Vagina (tissue), 2 donors: ENCODE results near the gene TSPYL6.

ENCODE experiments used
- POLR2A ChIP-seq, 2 donors: fragments of 450-650 bp; IDR thresholded peaks; one replicate each; pipeline ENCODE4 v1.6.1; 2017; ENCODE audit warnings: antibody characterized with exemption in 2 of 2, mild to moderate bottlenecking in 2 of 2, moderate library complexity in 2 of 2
- POLR2AphosphoS5 ChIP-seq, 2 donors: sonication (generic); formaldehyde crosslinking; IDR thresholded peaks; one replicate each; pipeline ENCODE4 v1.9.0; 2017; ENCODE audit warnings: antibody characterized with exemption in 2 of 2, mild to moderate bottlenecking in 2 of 2, low read depth in 1 of 2; ENCODE audit not compliant: insufficient read depth in 1 of 2
- TF ChIP-seq, protein P1 (sequence below), 3 experiments: fragments of 450-650 bp in 2 of 3; fragments of 200-600 bp in 1 of 3; sonication (generic) in 1 of 3; IDR thresholded peaks; one replicate each; pipeline ENCODE4 v1.5.1; 2017 to 2019; ENCODE audit warnings: antibody characterized with exemption in 3 of 3, mild to moderate bottlenecking in 2 of 3, moderate library complexity in 2 of 3

DNA sequence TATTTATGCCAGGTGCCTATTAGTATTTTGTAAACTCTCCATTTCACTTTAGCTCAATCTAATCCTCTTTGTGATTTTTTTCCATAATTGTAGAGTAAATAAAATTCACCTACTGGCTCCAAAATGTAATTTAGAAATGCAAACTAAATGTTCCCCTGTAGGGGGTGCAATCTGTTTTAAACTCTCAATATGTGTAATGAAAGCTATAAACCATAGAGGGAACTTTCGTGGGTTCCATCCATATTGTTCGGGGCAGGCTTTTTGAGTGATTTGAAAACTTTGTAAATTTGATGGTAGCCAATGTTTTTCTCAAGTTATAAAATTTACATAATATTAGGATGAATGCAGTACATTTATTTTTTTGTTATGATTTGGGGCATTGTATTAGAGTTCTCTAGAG is 49.4 kb downstream of the TSPYL6 start:
- TF ChIP-seq, protein P1, sequence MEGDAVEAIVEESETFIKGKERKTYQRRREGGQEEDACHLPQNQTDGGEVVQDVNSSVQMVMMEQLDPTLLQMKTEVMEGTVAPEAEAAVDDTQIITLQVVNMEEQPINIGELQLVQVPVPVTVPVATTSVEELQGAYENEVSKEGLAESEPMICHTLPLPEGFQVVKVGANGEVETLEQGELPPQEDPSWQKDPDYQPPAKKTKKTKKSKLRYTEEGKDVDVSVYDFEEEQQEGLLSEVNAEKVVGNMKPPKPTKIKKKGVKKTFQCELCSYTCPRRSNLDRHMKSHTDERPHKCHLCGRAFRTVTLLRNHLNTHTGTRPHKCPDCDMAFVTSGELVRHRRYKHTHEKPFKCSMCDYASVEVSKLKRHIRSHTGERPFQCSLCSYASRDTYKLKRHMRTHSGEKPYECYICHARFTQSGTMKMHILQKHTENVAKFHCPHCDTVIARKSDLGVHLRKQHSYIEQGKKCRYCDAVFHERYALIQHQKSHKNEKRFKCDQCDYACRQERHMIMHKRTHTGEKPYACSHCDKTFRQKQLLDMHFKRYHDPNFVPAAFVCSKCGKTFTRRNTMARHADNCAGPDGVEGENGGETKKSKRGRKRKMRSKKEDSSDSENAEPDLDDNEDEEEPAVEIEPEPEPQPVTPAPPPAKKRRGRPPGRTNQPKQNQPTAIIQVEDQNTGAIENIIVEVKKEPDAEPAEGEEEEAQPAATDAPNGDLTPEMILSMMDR (IDR thresholded peaks at IDR 0.05): peak in 1 of 3 experiments; percentile 28
- no peak for TF ChIP-seq POLR2AphosphoS5 (IDR thresholded peaks at IDR 0.05; ENCODE audit: insufficient read depth in 1 of 2, low read depth in 1 of 2)
- no peak for TF ChIP-seq POLR2A (IDR thresholded peaks at IDR 0.05)
